ENCODE results near the gene SGMS1.
"Not testable (repeated sequence)": the region's sequence is repeated elsewhere in the genome, so short reads cannot be mapped to it uniquely, and the experiment has no call there.

Gene SGMS1

GRCh38 chr10:50556237-50557120, 67.3 kb downstream of the SGMS1 start:
- no peak for DNase-seq (ENCODE audit: low read depth)

GRCh38 chr10:50554995-50555568, 68.7 kb downstream of the SGMS1 start:
- DNase-seq (ENCODE audit: low read depth): peak; percentile 17

- DNase-seq (ENCODE audit: low read depth): no peak
Observed at GRCh38 chr10:50554376-50554994, 69.3 kb downstream of the SGMS1 start.

- peak; percentile 46 for DNase-seq (ENCODE audit: low read depth)
Observed at GRCh38 chr10:50552771-50553535, 70.8 kb downstream of the SGMS1 start.

- DNase-seq (ENCODE audit: low read depth): no peak
Observed at GRCh38 chr10:50552308-50552707, 71.4 kb downstream of the SGMS1 start.

- no peak for DNase-seq (ENCODE audit: low read depth)
Observed at GRCh38 chr10:50551894-50552293, 71.9 kb downstream of the SGMS1 start.

GRCh38 chr10:50550291-50550839, 73.4 kb downstream of the SGMS1 start:
- DNase-seq (ENCODE audit: low read depth): no peak

GRCh38 chr10:50549186-50549585, 74.6 kb downstream of the SGMS1 start:
- not testable (repeated sequence) for DNase-seq (ENCODE audit: low read depth)

- not testable (repeated sequence) for DNase-seq (ENCODE audit: low read depth)
Observed at GRCh38 chr10:50548481-50548880, 75.3 kb downstream of the SGMS1 start.

- DNase-seq (ENCODE audit: low read depth): not testable (repeated sequence)
Observed at GRCh38 chr10:50546287-50546686, 77.5 kb downstream of the SGMS1 start.

GRCh38 chr10:50545846-50546245, 77.9 kb downstream of the SGMS1 start:
- no peak for DNase-seq (ENCODE audit: low read depth)

- DNase-seq (ENCODE audit: low read depth): no peak
Observed at GRCh38 chr10:50544857-50545429, 78.8 kb downstream of the SGMS1 start.

GRCh38 chr10:50544095-50544856, 79.5 kb downstream of the SGMS1 start:
- DNase-seq (ENCODE audit: low read depth): no peak

- no peak for DNase-seq (ENCODE audit: low read depth)
Observed at GRCh38 chr10:50542871-50543270, 80.9 kb downstream of the SGMS1 start.

- DNase-seq (ENCODE audit: low read depth): no peak
Observed at GRCh38 chr10:50541921-50542320, 81.8 kb downstream of the SGMS1 start.

GRCh38 chr10:50541317-50541716, 82.4 kb downstream of the SGMS1 start:
- peak; percentile 8 for DNase-seq (ENCODE audit: low read depth)

GRCh38 chr10:50540826-50541122, 83.0 kb downstream of the SGMS1 start:
- no peak for DNase-seq (ENCODE audit: low read depth)

GRCh38 chr10:50540069-50540825, 83.5 kb downstream of the SGMS1 start:
- peak; percentile 45 for DNase-seq (ENCODE audit: low read depth)

- DNase-seq (ENCODE audit: low read depth): no peak
Observed at GRCh38 chr10:50538555-50539398, 85.0 kb downstream of the SGMS1 start.

Measured in ELR (cell line).